ENCODE measurements around the gene SPDYE9. TPM values are rescaled to one million over a fixed set of nuclear protein-coding genes. Genes with fewer than 3 reads are reported as not detected.
"Not testable (repeated sequence)": the region's sequence is repeated elsewhere in the genome, so short reads cannot be mapped to it uniquely, and the experiment has no call there.

Gene SPDYE9, protein sequence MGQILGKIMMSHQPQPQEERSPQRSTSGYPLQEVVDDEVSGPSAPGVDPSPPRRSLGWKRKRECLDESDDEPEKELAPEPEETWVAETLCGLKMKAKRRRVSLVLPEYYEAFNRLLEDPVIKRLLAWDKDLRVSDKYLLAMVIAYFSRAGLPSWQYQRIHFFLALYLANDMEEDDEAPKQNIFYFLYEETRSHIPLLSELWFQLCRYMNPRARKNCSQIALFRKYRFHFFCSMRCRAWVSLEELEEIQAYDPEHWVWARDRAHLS
- total RNA-seq = not detected in 2 replicates

GRCh38 chr7:73085938-73086337 is at the start of gene SPDYE9:
Gene SPDYE9 (minus strand): TSS chr7:73086038. CDS start chr7:73084238, 1,800 bp downstream.
- DNase-seq (ENCODE audit: low read depth in 2 of 2) = not testable (repeated sequence)

DNA sequence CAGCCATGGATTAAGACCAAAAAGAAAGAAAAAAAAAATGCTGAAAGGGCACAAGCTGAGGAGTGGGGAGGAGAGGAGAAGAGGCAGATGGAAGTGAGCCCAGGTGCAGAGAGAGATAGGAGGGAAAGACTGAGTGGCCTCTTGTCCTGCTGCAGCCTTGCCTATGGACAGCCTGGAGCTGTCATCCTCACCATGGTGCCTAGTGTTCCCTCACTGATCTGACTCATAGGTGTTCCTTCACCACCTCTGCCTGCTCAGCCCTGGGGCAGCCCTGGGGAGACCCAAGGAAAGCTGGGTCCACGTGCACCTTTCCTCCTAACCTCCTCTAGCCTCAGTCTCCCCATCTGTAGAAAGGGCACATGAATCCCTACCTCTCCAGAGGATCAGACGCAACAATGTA is 49.0 kb upstream of the SPDYE9 start:
- not testable (repeated sequence) for DNase-seq (ENCODE audit: low read depth in 2 of 2)

GRCh38 chr7:73132651-73133217 is 46.9 kb upstream of the SPDYE9 start:
- not testable (repeated sequence) for DNase-seq (ENCODE audit: low read depth in 2 of 2)

- not testable (repeated sequence) for DNase-seq (ENCODE audit: low read depth in 2 of 2)
These were observed 44.8 kb upstream of the SPDYE9 start for GRCh38 chr7:73130612-73131011.

- DNase-seq (ENCODE audit: low read depth in 2 of 2) = not testable (repeated sequence)
These were observed 38.3 kb upstream of the SPDYE9 start for GRCh38 chr7:73124126-73124525.

DNA sequence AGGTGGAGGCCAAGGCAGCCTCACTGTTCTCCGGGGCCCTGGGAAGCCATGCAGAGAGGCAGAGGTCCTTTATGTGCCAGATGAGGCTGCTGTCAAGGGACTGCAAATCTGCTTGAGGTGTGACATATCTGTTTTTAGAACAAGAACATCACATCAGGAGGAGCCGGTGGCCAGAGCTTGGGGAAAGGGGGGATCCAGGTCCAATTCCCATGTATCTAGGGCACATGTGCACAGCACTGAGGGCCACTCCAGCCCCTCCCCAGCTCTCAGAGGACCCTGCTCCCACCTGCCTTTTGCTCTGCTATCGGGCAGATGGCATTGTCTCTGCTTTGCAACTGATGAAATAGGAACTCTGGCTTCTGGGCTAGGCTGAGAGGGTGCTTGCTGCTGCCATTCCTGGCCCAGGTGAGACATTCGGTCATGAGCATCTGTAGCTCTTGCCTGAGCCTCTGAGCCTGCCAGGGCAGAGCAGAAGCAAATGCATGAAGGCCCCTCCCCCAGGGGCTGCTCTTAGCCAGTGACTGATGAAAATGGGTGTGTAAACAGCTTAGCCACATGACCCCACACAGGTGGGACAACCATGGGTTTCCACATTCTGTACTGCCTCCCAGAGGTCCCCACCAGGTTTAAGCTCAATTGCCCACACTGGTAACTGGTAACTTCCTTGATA is 37.1 kb upstream of the SPDYE9 start:
- DNase-seq (ENCODE audit: low read depth in 2 of 2) = not testable (repeated sequence)

DNA sequence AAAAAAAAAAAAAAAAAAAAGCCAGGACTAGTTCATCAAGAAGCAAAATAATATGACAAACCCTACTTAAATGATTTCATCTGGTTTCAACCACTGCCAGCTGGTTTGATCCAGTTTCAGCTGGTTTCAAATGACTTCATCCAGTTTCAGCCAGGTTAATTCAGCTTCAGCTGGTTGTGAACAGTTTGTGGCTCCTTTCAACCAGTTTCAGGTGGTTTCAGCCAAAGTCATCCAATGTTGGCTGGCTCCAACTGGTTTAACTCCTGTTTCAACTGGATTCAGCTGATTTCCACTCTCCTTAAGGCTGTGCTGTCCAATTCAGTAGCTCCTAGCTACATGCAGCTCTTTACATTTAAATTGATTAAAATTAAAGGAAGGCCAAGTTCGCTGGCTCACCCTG is 32.3 kb upstream of the SPDYE9 start:
- not testable (repeated sequence) for DNase-seq (ENCODE audit: low read depth in 2 of 2)

- not testable (repeated sequence) for DNase-seq (ENCODE audit: low read depth in 2 of 2)
These were observed 28.0 kb downstream of the SPDYE9 start, which contains the start of gene SPDYE11 for GRCh38 chr7:73057811-73058210. Gene SPDYE11 (minus strand): TSS chr7:73057911. CDS start chr7:73056111, 1,800 bp downstream.

GRCh38 chr7:73029666-73030065 is 56.2 kb downstream of the SPDYE9 start, which contains the start of gene SPDYE8:
Gene SPDYE8 (minus strand): TSS chr7:73029766. CDS start chr7:73027966, 1,800 bp downstream.
- not testable (repeated sequence) for DNase-seq (ENCODE audit: low read depth in 2 of 2)

Other genes with a start within 250 kb of the SPDYE9 start
- 3.0 and 5.3 TPM in 2 replicates for gene POM121, start 160.9 kb downstream of the SPDYE9 start, total RNA-seq
- 0.13 TPM in 1 of 2 replicates, not detected in the other for gene TRIM74, start 116.6 kb downstream of the SPDYE9 start, total RNA-seq
- gene SPDYE8, start 56.3 kb downstream of the SPDYE9 start, total RNA-seq = not detected in 2 replicates
- gene SPDYE11, start 28.1 kb downstream of the SPDYE9 start, total RNA-seq = not detected in 2 replicates
- 1.1 and 1.7 TPM in 2 replicates for gene NSUN5, start 222.8 kb upstream of the SPDYE9 start, total RNA-seq
- not detected in 2 replicates for gene TRIM50, start 242.0 kb upstream of the SPDYE9 start, total RNA-seq
- not detected in 2 replicates for gene FKBP6, start 242.1 kb upstream of the SPDYE9 start, total RNA-seq

Data from dermis microvascular lymphatic vessel endothelial cell (primary cell).